Astrocyte of the hippocampus (primary cell): ENCODE data around the gene IL17RD.
"Not testable (repeated sequence)": the region's sequence is repeated elsewhere in the genome, so short reads cannot be mapped to it uniquely, and the experiment has no call there.

ENCODE experiments used
- DNase-seq: peaks from one replicate; pipeline ENCODE4 v3.0.0; 2011; ENCODE audit warnings: low read depth, low spot score

IL17RD gene

GRCh38 chr3:57093489-57093888 lies 71.7 kb downstream of the IL17RD start:
- DNase-seq, result no peak

GRCh38 chr3:57091521-57092273 lies 73.5 kb downstream of the IL17RD start:
- DNase-seq, result peak; percentile 65

GRCh38 chr3:57089043-57089442 lies 76.1 kb downstream of the IL17RD start:
- no peak for DNase-seq

GRCh38 chr3:57088503-57088902 lies 76.7 kb downstream of the IL17RD start:
- no peak for DNase-seq

GRCh38 chr3:57087361-57088092 lies 77.6 kb downstream of the IL17RD start:
- DNase-seq, result no peak

GRCh38 chr3:57086201-57086600 lies 79.0 kb downstream of the IL17RD start:
- no peak for DNase-seq

GRCh38 chr3:57085211-57085610 lies 79.9 kb downstream of the IL17RD start:
- DNase-seq, result no peak

GRCh38 chr3:57083266-57083995 lies 81.7 kb downstream of the IL17RD start:
- DNase-seq, result not testable (repeated sequence)

- DNase-seq, result no peak
These were observed 82.7 kb downstream of the IL17RD start for GRCh38 chr3:57082481-57082880.

- DNase-seq, result no peak
These were observed 84.0 kb downstream of the IL17RD start for GRCh38 chr3:57081173-57081572.

GRCh38 chr3:57080171-57080570 lies 85.0 kb downstream of the IL17RD start:
- DNase-seq, result no peak

- DNase-seq, result no peak
These were observed 85.7 kb downstream of the IL17RD start for GRCh38 chr3:57079474-57079831.

- peak; percentile 84 for DNase-seq
These were observed 86.3 kb downstream of the IL17RD start for GRCh38 chr3:57078635-57079473.

- peak; percentile 67 for DNase-seq
These were observed 86.9 kb downstream of the IL17RD start for GRCh38 chr3:57078344-57078634.

- DNase-seq, result no peak
These were observed 87.4 kb downstream of the IL17RD start for GRCh38 chr3:57077630-57078343.

- no peak for DNase-seq
These were observed 88.7 kb downstream of the IL17RD start for GRCh38 chr3:57076422-57076951.

- no peak for DNase-seq
These were observed 91.0 kb downstream of the IL17RD start for GRCh38 chr3:57074135-57074534.

GRCh38 chr3:57073628-57074027 lies 91.5 kb downstream of the IL17RD start:
- DNase-seq, result no peak

- no peak for DNase-seq
These were observed 95.7 kb downstream of the IL17RD start for GRCh38 chr3:57069503-57069902.

GRCh38 chr3:57068437-57069089 lies 96.6 kb downstream of the IL17RD start:
- peak; percentile 88 for DNase-seq
